GM12878 (cell line): ENCODE results near the gene KIAA0825. TPM values are rescaled to one million over a fixed set of nuclear protein-coding genes. Genes with fewer than 3 reads are reported as not detected.

ENCODE experiments used
- ATAC-seq: fragments of 200-7000 bp; cut with Tn5 transposase; 3 replicates; pipeline ENCODE4 v1.9.1; 2020; ENCODE audit warnings: mild to moderate bottlenecking, moderate library complexity
- BruUV-seq: library from RNA; stranded (reverse); fragments of 400-500 nt; replicated peaks from 2 replicates; lab custom pipeline; 2021; lab: Mats Ljungman, UMichigan
- CTCF ChIA-PET: fragments of 300-600 bp; sonication (Branson Sonifier 250); formaldehyde crosslinking; extraction: SDS; loops from one replicate; lab custom pipeline; 2021; ENCODE audit warnings: inconsistent platforms; lab: Yijun Ruan, JAX
- POLR2A ChIA-PET: fragments of 350-600 bp; formaldehyde crosslinking; extraction: SDS; loops from one replicate; lab custom pipeline; 2021; ENCODE audit warnings: inconsistent platforms; lab: Charles Lee
- RAD21 ChIA-PET: fragments of 300-600 bp; sonication (Branson Sonifier 250); formaldehyde crosslinking; loops from one replicate; lab custom pipeline; 2023; ENCODE audit warnings: antibody characterized with exemption; ENCODE audit not compliant: unreplicated experiment; lab: Charles Lee
- SMC1A ChIA-PET: fragments of 300-600 bp; sonication (Branson Sonifier 250); formaldehyde crosslinking; loops from one replicate; lab custom pipeline; 2023; ENCODE audit not compliant: unreplicated experiment, uncharacterized antibody; lab: Charles Lee
- DNase-seq: peaks from one replicate; pipeline ENCODE4 v3.0.0-alpha.2; 2011; ENCODE audit warnings: low read depth, low spot score
- FAIRE-seq: peaks from 3 replicates; lab custom pipeline; 2011; peaks lifted over from hg19 to GRCh38; lab: Jason Lieb, UNC
- H2AFZ ChIP-seq: 2 replicates; pipeline ENCODE4 v1.6.0; 2011; ENCODE audit warnings: low read depth, low read length, control low read depth; ENCODE audit not compliant: control insufficient read depth
- H3K27ac ChIP-seq: 2 replicates; pipeline ENCODE4 v1.5.1; 2011; ENCODE audit warnings: control low read depth; ENCODE audit not compliant: control insufficient read depth, insufficient read depth
- H3K27me3 ChIP-seq, 2 experiments: replicated peaks in 1 of 2; 2 replicates each; pipeline versions ENCODE4 v1.6.0 to v1.6.1; 2011; ENCODE audit warnings: low read length in 1 of 2; ENCODE audit not compliant: control insufficient read depth in 2 of 2, insufficient read depth in 2 of 2
- H3K36me3 ChIP-seq, 2 experiments: 2 replicates each; pipeline ENCODE4 v1.5.1; 2011; ENCODE audit warnings: low read length in 1 of 2; ENCODE audit not compliant: control insufficient read depth in 2 of 2, insufficient read depth in 2 of 2
- H3K4me1 ChIP-seq: 2 replicates; pipeline ENCODE4 v1.6.1; 2011; ENCODE audit warnings: mild to moderate bottlenecking, low read length, moderate library complexity, mixed read lengths; ENCODE audit not compliant: control insufficient read depth, insufficient read depth
- H3K4me2 ChIP-seq: 2 replicates; pipeline ENCODE4 v1.6.0; 2011; ENCODE audit warnings: control low read depth; ENCODE audit not compliant: control insufficient read depth, insufficient read depth
- H3K4me3 ChIP-seq: fragments of 200-600 bp; sonication (generic); 2 replicates; pipeline ENCODE4 v1.5.1; 2016
- H3K79me2 ChIP-seq: 2 replicates; pipeline ENCODE4 v1.6.0; 2011; ENCODE audit warnings: low read length; ENCODE audit not compliant: control insufficient read depth, insufficient read depth
- H3K9ac ChIP-seq: 2 replicates; pipeline ENCODE4 v1.8.0; 2011; ENCODE audit warnings: low read length, control low read depth, mixed read lengths; ENCODE audit not compliant: control insufficient read depth, insufficient read depth
- H3K9me3 ChIP-seq: replicated peaks from 3 replicates; pipeline ENCODE4 v1.5.1; 2011; ENCODE audit warnings: mild to moderate bottlenecking, low read length; ENCODE audit not compliant: control insufficient read depth, insufficient read depth
- H4K20me1 ChIP-seq: 2 replicates; pipeline ENCODE4 v1.6.0; 2011; ENCODE audit not compliant: control insufficient read depth, insufficient read depth
- BHLHE40 ChIP-seq, 2 experiments: fragments of 450-650 bp in 1 of 2; IDR thresholded peaks; 2 replicates each; pipeline ENCODE4 v1.6.1; 2011 to 2017; ENCODE audit warnings: low read depth in 2 of 2, borderline replicate concordance in 1 of 2, improper control_type of control experiment in 1 of 2, low read length in 1 of 2, mild to moderate bottlenecking in 1 of 2
- CEBPB ChIP-seq, 2 experiments: fragments of 150-350 bp in 1 of 2; IDR thresholded peaks; 2 replicates each; pipeline ENCODE4 v1.6.1; 2012 to 2014; ENCODE audit warnings: low read depth in 2 of 2, low read length in 2 of 2, borderline replicate concordance in 1 of 2, inconsistent platforms in 1 of 2
- GATAD2B ChIP-seq: fragments of 450-650 bp; conservative IDR thresholded peaks from 2 replicates; pipeline ENCODE4 v1.6.1; 2017; ENCODE audit warnings: low read depth, mild to moderate bottlenecking, moderate library complexity
- MEF2B ChIP-seq: fragments of 450-650 bp; IDR thresholded peaks from 2 replicates; pipeline ENCODE4 v1.6.1; 2018; ENCODE audit warnings: mild to moderate bottlenecking, moderate library complexity; ENCODE audit not compliant: partially characterized antibody, poor library complexity, severe bottlenecking
- NRF1 ChIP-seq: conservative IDR thresholded peaks from 2 replicates; pipeline ENCODE4 v1.6.1; 2011; ENCODE audit warnings: mild to moderate bottlenecking, low read depth, low read length, improper control_type of control experiment
- PAX8 ChIP-seq: fragments of 450-650 bp; IDR thresholded peaks from 2 replicates; pipeline ENCODE4 v1.6.1; 2017; ENCODE audit warnings: mild to moderate bottlenecking, moderate library complexity
- RAD21 ChIP-seq: IDR thresholded peaks from 2 replicates; pipeline ENCODE4 v1.6.1; 2011; ENCODE audit warnings: mild to moderate bottlenecking, low read depth, low read length, moderate library complexity; ENCODE audit not compliant: insufficient read depth
- RUNX3 ChIP-seq: IDR thresholded peaks from 2 replicates; pipeline ENCODE4 v1.6.1; 2012; ENCODE audit warnings: low read length, inconsistent platforms
- WGBS: methylation state at CpG from one replicate; pipeline ENCODE4 v1.1.6; 2016; ENCODE audit warnings: low lambda C conversion rate; ENCODE audit not compliant: insufficient replicate concordance, insufficient coverage; ENCODE audit errors: missing lambda C conversion rate; 5-methylcytosine and 5-hydroxymethylcytosine counted together
- in situ Hi-C: fragments of 300-500 bp; cut with MboI; formaldehyde crosslinking; loops from 9 replicates; pipeline ENCODE4 v1.14.3; 2018; ENCODE audit warnings: mixed read lengths
- intact Hi-C: fragments of 100-400 bp; cut with micrococcal nuclease; formaldehyde crosslinking; loops from one replicate; pipeline ENCODE4 v1.14.2; 2022; ENCODE audit not compliant: unreplicated experiment
- polyA plus RNA-seq, 11 experiments: library from polyadenylated mRNA; depleted of rRNA in 4 of 11; unstranded in 6 of 11; stranded (reverse) in 5 of 11; fragments of >200 nt; fragmentation: Nextera tagmentation in 4 of 11; fragmentation: Illumina TruSeq in 1 of 11; extraction: Ambion mirVana in 4 of 11; extraction: Trizol in 1 of 11; gene quantifications; 1 replicate in 1 of 11; 2 replicates in 10 of 11; pipeline versions ENCODE4 v1.2.1 to v1.2.3, GENCODE V29; 2011 to 2016; ENCODE audit warnings: inconsistent platforms in 2 of 11, missing spikeins in 2 of 11, low read depth in 1 of 11
- total RNA-seq, 4 experiments: library from RNA; depleted of rRNA in 3 of 4; stranded (reverse); fragments of >200 nt in 3 of 4; fragmentation: Illumina TruSeq in 1 of 4; extraction: Trizol in 1 of 4; gene quantifications; 2 replicates each; pipeline versions ENCODE4 v1.2.1 to v1.2.3, GENCODE V29; 2013 to 2021
- TF ChIP-seq, protein P1 (sequence below): IDR thresholded peaks from 2 replicates; pipeline ENCODE4 v1.6.1; 2012; ENCODE audit warnings: low read depth, low read length, improper control_type of control experiment

KIAA0825 gene
- total and polyA plus RNA-seq, 10 of the 15 experiments (the other 5 are each of a cell fraction or from before 2014, with no cell fraction given), result 0.55 to 1.9 (median 1.5) TPM

DNA sequence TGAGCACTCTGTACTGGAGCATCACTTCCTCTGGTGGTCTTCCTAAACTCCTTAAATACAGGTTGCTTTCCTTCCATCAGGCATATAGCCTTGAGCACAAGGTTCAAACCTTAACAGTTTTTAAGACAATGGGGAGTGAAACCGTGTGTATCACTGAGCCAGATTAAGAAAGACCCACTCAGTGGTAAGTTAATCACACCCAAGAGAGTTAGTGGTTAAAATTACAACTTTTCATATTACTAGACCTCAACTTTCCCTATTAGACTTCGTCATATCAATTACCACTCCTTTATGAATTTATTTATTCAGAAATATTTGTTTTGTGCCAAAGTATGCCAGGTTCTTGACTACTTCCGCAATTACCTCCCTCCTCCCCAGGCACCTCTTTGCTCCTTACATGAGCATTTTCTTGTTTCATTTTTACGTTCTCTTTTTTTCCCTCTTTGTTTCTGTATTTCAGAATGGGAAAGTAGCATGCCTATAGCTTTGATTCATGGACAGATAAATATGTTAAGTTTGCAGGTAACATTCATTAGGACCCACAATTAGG is 351.0 kb downstream of the KIAA0825 start:
- H3K4me3 ChIP-seq, result no peak overlapping the region
- BruUV-seq, result no TSS peak
- no peaks in the 10 kb centered on the region for H4K20me1 ChIP-seq
- ATAC-seq (peak; percentile 49), FAIRE-seq (no peak), DNase-seq (no peak)
- in situ Hi-C loops (no loop called here), intact Hi-C loops (no loop called here)
- H3K79me2 ChIP-seq, result no peaks in the 10 kb centered on the region
- H3K4me2 ChIP-seq, result no peak overlapping the region
- ChIA-PET RAD21 (no interaction called here), CTCF (interaction anchor here (0.6 kb wide), 1 partner anchor 55 kb away, joined by 3 read pairs; no protein-coding TSS in a partner anchor), POLR2A (no interaction called here), SMC1A (no interaction called here)
- peak; percentile 53 for TF ChIP-seq RUNX3
- TF ChIP-seq, protein P1, sequence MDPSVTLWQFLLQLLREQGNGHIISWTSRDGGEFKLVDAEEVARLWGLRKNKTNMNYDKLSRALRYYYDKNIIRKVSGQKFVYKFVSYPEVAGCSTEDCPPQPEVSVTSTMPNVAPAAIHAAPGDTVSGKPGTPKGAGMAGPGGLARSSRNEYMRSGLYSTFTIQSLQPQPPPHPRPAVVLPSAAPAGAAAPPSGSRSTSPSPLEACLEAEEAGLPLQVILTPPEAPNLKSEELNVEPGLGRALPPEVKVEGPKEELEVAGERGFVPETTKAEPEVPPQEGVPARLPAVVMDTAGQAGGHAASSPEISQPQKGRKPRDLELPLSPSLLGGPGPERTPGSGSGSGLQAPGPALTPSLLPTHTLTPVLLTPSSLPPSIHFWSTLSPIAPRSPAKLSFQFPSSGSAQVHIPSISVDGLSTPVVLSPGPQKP, result no peak
- peak; percentile 60 for TF ChIP-seq MEF2B
- WGBS, result 25% methylated on average over 4 of the region's 4 CpGs
- H3K36me3 ChIP-seq, result no peaks in the 10 kb centered on the region
- no peak overlapping the region for H2AFZ ChIP-seq
- H3K9me3 ChIP-seq, result no peaks in the 10 kb centered on the region
- H3K4me1 ChIP-seq, result no peaks in the 10 kb centered on the region; the same call in 1 of the 2 replicates
- no peak overlapping the region for H3K27ac ChIP-seq
- no peak overlapping the region for H3K9ac ChIP-seq
- no peaks in the 10 kb centered on the region for H3K27me3 ChIP-seq

- DNase-seq (no peak), FAIRE-seq (no peak), ATAC-seq (no peak)
- ChIA-PET SMC1A (no interaction called here), POLR2A (no interaction called here), CTCF (no interaction called here), RAD21 (no interaction called here)
- Histone ChIP-seq H3K27me3 (no peaks in the 10 kb centered on the region), H3K79me2 (no peaks in the 10 kb centered on the region), H3K27ac (no peak overlapping the region), H3K36me3 (no peaks in the 10 kb centered on the region), H3K4me1 (no peaks in the 10 kb centered on the region; the same call in 1 of the 2 replicates), H3K4me2 (no peak overlapping the region), H3K9me3 (no peaks in the 10 kb centered on the region), H3K9ac (no peak overlapping the region), H2AFZ (no peak overlapping the region), H4K20me1 (no peaks in the 10 kb centered on the region), H3K4me3 (no peak overlapping the region)
- TF ChIP-seq NRF1 (no peak), BHLHE40 (IDR thresholded peaks at IDR 0.05; ENCODE audit: borderline replicate concordance in 1 of 2, low read depth in 2 of 2, low read length in 1 of 2) (no peak), CEBPB (IDR thresholded peaks at IDR 0.05; ENCODE audit: borderline replicate concordance in 1 of 2, low read depth in 2 of 2, low read length in 2 of 2) (no peak), PAX8 (no peak), RAD21 (no peak), GATAD2B (no peak)
- BruUV-seq, result no TSS peak
- in situ Hi-C loops, result no loop called here
- intact Hi-C loops, result no loop called here
Observed at GRCh38 chr5:94266170-94266569, 352.2 kb downstream of the KIAA0825 start.
